Ovary (tissue), 9 donors: Measurements from ENCODE around the gene TBC1D9B. TPM values are rescaled to one million over a fixed set of nuclear protein-coding genes. Genes with fewer than 3 reads are reported as not detected.
"Not testable (repeated sequence)": the region's sequence is repeated elsewhere in the genome, so short reads cannot be mapped to it uniquely, and the experiment has no call there.

ENCODE experiments used
- DNase-seq, 5 donors: peaks; one replicate each; pipeline ENCODE4 v3.0.0-alpha.2; 2019 to 2020
- H3K27ac ChIP-seq, 2 donors: fragments of 200-600 bp; one replicate each; pipeline versions ENCODE4 v1.5.1 to v1.8.0; 2019 to 2022
- H3K27me3 ChIP-seq: fragments of 200-600 bp; one replicate; pipeline ENCODE4 v1.8.0; 2022
- H3K36me3 ChIP-seq: fragments of 200-600 bp; sonication (generic); one replicate; pipeline ENCODE4 v1.5.1; 2019
- H3K4me1 ChIP-seq: one replicate; pipeline ENCODE4 v1.8.1; 2013; ENCODE audit warnings: mild to moderate bottlenecking, moderate library complexity; ENCODE audit not compliant: insufficient read depth
- H3K4me3 ChIP-seq: fragments of 200-600 bp; sonication (generic); one replicate; pipeline ENCODE4 v1.5.1; 2017
- H3K9me3 ChIP-seq, 2 donors: fragments of 200-600 bp in 1 of 2; sonication (generic) in 1 of 2; one replicate each; pipeline versions ENCODE4 v1.5.1 to v1.8.1; 2013 to 2019; ENCODE audit warnings: mild to moderate bottlenecking in 1 of 2, moderate library complexity in 1 of 2
- CTCF ChIP-seq, 3 donors: fragments of 450-650 bp in 2 of 3; fragments of 200-600 bp in 1 of 3; IDR thresholded peaks; one replicate each; pipeline versions ENCODE4 v1.5.1 to v1.8.0; 2016 to 2022; ENCODE audit warnings: antibody characterized with exemption in 3 of 3, mild to moderate bottlenecking in 1 of 3
- EP300 ChIP-seq: sonication (generic); formaldehyde crosslinking; IDR thresholded peaks from one replicate; pipeline ENCODE4 v1.6.1; 2017; ENCODE audit warnings: antibody characterized with exemption
- POLR2A ChIP-seq: fragments of 450-650 bp; IDR thresholded peaks from one replicate; pipeline ENCODE4 v1.6.1; 2017; ENCODE audit warnings: antibody characterized with exemption, mild to moderate bottlenecking, moderate library complexity
- WGBS, 3 donors: extraction: QIAGEN DNeasy Blood & Tissue Kit in 1 of 3; methylation state at CpG; one replicate each; pipeline versions ENCODE4 v1.1.5 to v1.1.7; 2013 to 2017; 5-methylcytosine and 5-hydroxymethylcytosine counted together
- intact Hi-C, 4 donors: fragments of 100-400 bp; cut with DNase I; formaldehyde crosslinking; loops; one replicate each; pipeline versions ENCODE4 v1.11.0 to v1.15.1; 2022 to 2023
- polyA plus RNA-seq, 2 donors: library from polyadenylated mRNA; stranded (reverse); fragments of 200-250 nt in 1 of 2; fragments of 350-450 nt in 1 of 2; fragmentation: Illumina TruSeq in 1 of 2; extraction: RNeasy Lipid Tissue Mini Kit (QIAGEN cat#74804) in 1 of 2; gene quantifications; one replicate each; pipeline ENCODE4 v1.2.3, GENCODE V29; 2013 to 2014
- total RNA-seq, 7 donors: library from RNA; depleted of rRNA in 2 of 7; stranded (reverse); fragments of >200 nt in 2 of 7; fragmentation: NEBNext Ultra II Directional in 3 of 7; extraction: Animal tissue kit (Norgen Biotek cat#: 25700) in 3 of 7; gene quantifications; one replicate each; pipeline versions ENCODE4 v1.1.0 to v1.2.4, GENCODE V29; 2016 to 2023
- donor health status: DM: no; HTN: no; CAD: no; lungs with moderate emphysema.
- donor health status: DM: no; HTN: no; CAD: no.
- donor health status: Bipolar disorder and iron deficiency.
- donor health status: DM: yes; HTN: yes; CAD: no.
- donor health status: DM: no; HTN: no; CAD: no.
- donor health status: DM: yes; HTN: yes; CAD: no.

Gene TBC1D9B
- total and polyA plus RNA-seq, 9 donors: 48.3 to 121 (median 86.5) TPM

- no peak overlapping the region for H3K4me3 ChIP-seq
- 64 to 77% (median 75%) methylated on average over 16 of the region's 16 CpGs for WGBS, 3 donors
- TF ChIP-seq POLR2A (no peak), CTCF (IDR thresholded peaks at IDR 0.05) (no peak), EP300 (no peak)
- H3K27ac ChIP-seq: no peak overlapping the region
- no peaks in the 10 kb centered on the region for H3K36me3 ChIP-seq
- H3K4me1 ChIP-seq: no peaks in the 10 kb centered on the region
- intact Hi-C loops: no loop called here
- H3K9me3 ChIP-seq: no peaks in the 10 kb centered on the region
- DNase-seq: peak in 2 of 5 donors; percentile 23 to 40
- no peaks in the 10 kb centered on the region for H3K27me3 ChIP-seq
These were observed 68.1 kb downstream of the TBC1D9B start for GRCh38 chr5:179839328-179840256.

GRCh38 chr5:179837076-179838011, 70.4 kb downstream of the TBC1D9B start:
- no peak for DNase-seq
- Histone ChIP-seq H3K4me3 (no peak overlapping the region), H3K27me3 (no peaks in the 10 kb centered on the region), H3K9me3 (no peaks in the 10 kb centered on the region), H3K36me3 (no peaks in the 10 kb centered on the region), H3K27ac (no peak overlapping the region), H3K4me1 (no peaks in the 10 kb centered on the region)
- 82 to 86% (median 83%) methylated on average over 15 of the region's 15 CpGs for WGBS, 3 donors
- intact Hi-C loops: no loop called here
- TF ChIP-seq CTCF (IDR thresholded peaks at IDR 0.05): no peak
- TF ChIP-seq EP300: no peak
- no peak for TF ChIP-seq POLR2A

DNA sequence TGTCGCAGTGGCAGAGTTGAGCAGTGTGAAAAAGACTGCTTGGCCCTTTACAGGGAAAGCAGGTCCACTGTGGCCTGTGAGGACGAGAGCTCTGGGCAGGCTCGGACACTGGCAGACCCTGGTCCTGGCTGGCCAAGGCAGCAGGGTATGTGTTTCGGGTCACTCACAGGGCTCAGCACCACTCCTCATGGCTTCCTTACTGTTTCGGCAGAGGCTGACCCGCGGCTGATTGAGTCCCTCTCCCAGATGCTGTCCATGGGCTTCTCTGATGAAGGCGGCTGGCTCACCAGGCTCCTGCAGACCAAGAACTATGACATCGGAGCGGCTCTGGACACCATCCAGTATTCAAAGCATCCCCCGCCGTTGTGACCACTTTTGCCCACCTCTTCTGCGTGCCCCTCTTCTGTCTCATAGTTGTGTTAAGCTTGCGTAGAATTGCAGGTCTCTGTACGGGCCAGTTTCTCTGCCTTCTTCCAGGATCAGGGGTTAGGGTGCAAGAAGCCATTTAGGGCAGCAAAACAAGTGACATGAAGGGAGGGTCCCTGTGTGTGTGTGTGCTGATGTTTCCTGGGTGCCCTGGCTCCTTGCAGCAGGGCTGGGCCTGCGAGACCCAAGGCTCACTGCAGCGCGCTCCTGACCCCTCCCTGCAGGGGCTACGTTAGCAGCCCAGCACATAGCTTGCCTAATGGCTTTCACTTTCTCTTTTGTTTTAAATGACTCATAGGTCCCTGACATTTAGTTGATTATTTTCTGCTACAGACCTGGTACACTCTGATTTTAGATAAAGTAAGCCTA, 71.3 kb downstream of the TBC1D9B start:
- no peaks in the 10 kb centered on the region for H3K27me3 ChIP-seq
- no peaks in the 10 kb centered on the region for H3K4me1 ChIP-seq
- DNase-seq: peak in 3 of 5 donors; percentile 33 to 51 (median 33)
- H3K27ac ChIP-seq: no peak overlapping the region
- WGBS, 3 donors: 77 to 81% (median 78%) methylated on average over 19 of the region's 19 CpGs
- intact Hi-C loops: no loop called here
- no peak overlapping the region for H3K4me3 ChIP-seq
- no peak for TF ChIP-seq EP300
- no peak for TF ChIP-seq CTCF (IDR thresholded peaks at IDR 0.05)
- no peak for TF ChIP-seq POLR2A
- no peaks in the 10 kb centered on the region for H3K9me3 ChIP-seq
- no peaks in the 10 kb centered on the region for H3K36me3 ChIP-seq

- H3K9me3 ChIP-seq, intact Hi-C loops, H3K27me3 ChIP-seq, H3K27ac ChIP-seq, H3K4me3 ChIP-seq, H3K36me3 ChIP-seq, DNase-seq, H3K4me1 ChIP-seq: not testable (repeated sequence)
- WGBS, 3 donors: 85 to 100% (median 93%) methylated on average over 3 to 22 of the region's 28 CpGs
These were observed 72.8 kb downstream of the TBC1D9B start for GRCh38 chr5:179834871-179835270.
